HS-27A (cell line): ENCODE data around the gene XRCC1.
"Not testable (repeated sequence)": the region's sequence is repeated elsewhere in the genome, so short reads cannot be mapped to it uniquely, and the experiment has no call there.

Source experiments
- DNase-seq: peaks from one replicate; pipeline ENCODE4 v3.0.0-alpha.2; 2012; ENCODE audit warnings: low read depth, missing footprints

The XRCC1 gene

GRCh38 chr19:43599635-43600295 is 24.4 kb upstream of the XRCC1 start:
- DNase-seq = no peak

GRCh38 chr19:43598445-43599240 is 23.3 kb upstream of the XRCC1 start:
- no peak for DNase-seq

- DNase-seq = no peak
Measured at GRCh38 chr19:43597876-43598275, 22.5 kb upstream of the XRCC1 start.

GRCh38 chr19:43596842-43597461 is 21.6 kb upstream of the XRCC1 start:
- DNase-seq = no peak

- DNase-seq = peak; percentile 100
Measured at GRCh38 chr19:43595999-43596841, 20.9 kb upstream of the XRCC1 start, which contains the start of the genes IRGQ and ZNF576. Gene IRGQ, minus strand, starts transcription at chr19:43596134. Its CDS starts 796 bp downstream, at chr19:43595338. Gene ZNF576, plus strand, starts transcription at chr19:43596595. Its CDS starts 514 bp downstream, at chr19:43597109.

- no peak for DNase-seq
Measured at GRCh38 chr19:43595605-43595998, 20.3 kb upstream of the XRCC1 start.

GRCh38 chr19:43594710-43595604 is 19.6 kb upstream of the XRCC1 start:
- no peak for DNase-seq

- no peak for DNase-seq
Measured at GRCh38 chr19:43594081-43594697, 18.9 kb upstream of the XRCC1 start.

- no peak for DNase-seq
Measured at GRCh38 chr19:43592800-43593350, 17.5 kb upstream of the XRCC1 start.

GRCh38 chr19:43591904-43592772 is 16.8 kb upstream of the XRCC1 start:
- no peak for DNase-seq

- no peak for DNase-seq
Measured at GRCh38 chr19:43589678-43590077, 14.4 kb upstream of the XRCC1 start.

- DNase-seq = no peak
Measured at GRCh38 chr19:43589277-43589676, 13.9 kb upstream of the XRCC1 start.

GRCh38 chr19:43587029-43587428 is 11.7 kb upstream of the XRCC1 start:
- DNase-seq = not testable (repeated sequence)

- no peak for DNase-seq
Measured at GRCh38 chr19:43586346-43586745, 11.0 kb upstream of the XRCC1 start.

- no peak for DNase-seq
Measured at GRCh38 chr19:43584484-43584883, 9.2 kb upstream of the XRCC1 start.

GRCh38 chr19:43582495-43582894 is 7.2 kb upstream of the XRCC1 start:
- no peak for DNase-seq

GRCh38 chr19:43581467-43581866 is 6.1 kb upstream of the XRCC1 start:
- no peak for DNase-seq

- DNase-seq = no peak
Measured at GRCh38 chr19:43578787-43579186, 3.5 kb upstream of the XRCC1 start.
